ENCODE data around the gene LRRC46. TPM values are rescaled to one million over a fixed set of nuclear protein-coding genes. Genes with fewer than 3 reads are reported as not detected.

LRRC46 gene
- total RNA-seq, 4 donors from 2014 or later: 0.20 TPM; not detected in 3

DNA sequence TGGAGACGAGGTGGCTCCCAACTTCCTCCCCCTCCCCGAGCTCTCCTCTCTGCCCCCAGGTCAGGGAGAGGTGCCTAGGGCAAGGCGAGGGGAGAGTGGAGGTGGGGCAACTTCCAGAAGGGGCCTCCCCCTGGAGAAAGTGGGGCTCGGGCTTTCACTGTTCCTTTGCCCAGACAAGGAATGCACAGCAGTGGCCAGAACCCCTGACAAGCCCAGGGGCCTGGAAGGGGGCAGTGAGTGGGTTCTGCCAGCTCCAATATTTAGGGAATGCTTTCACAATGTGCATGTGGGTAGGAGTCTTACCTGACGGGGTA is 52.9 kb downstream of the LRRC46 start:
- Histone ChIP-seq H3K9me3 (no peaks in the 10 kb centered on the region), H3K4me1 (peaks cover 4 to 5% of the 10 kb centered on the region in 2 donors), H3K36me3 (no peaks in the 10 kb centered on the region), H3K4me3 (no peak overlapping the region), H3K27me3 (peaks cover 0 to 2% (median 0%) of the 10 kb centered on the region in 3 donors), H3K27ac (no peak overlapping the region)
- ATAC-seq (no peak), DNase-seq (no peak)
- in situ Hi-C loops (cut with MboI; ENCODE audit: low sequenced_read_pairs in 4 of 4) (no loop called here), intact Hi-C loops (cut with DNase I; ENCODE audit: low total_unique reads) (no loop called here)
- no peak for TF ChIP-seq CTCF (IDR thresholded peaks at IDR 0.05 in 4 of 5, conservative IDR thresholded peaks at IDR 0.05 in 1 of 5)
- no peak for TF ChIP-seq POLR2A (IDR thresholded peaks at IDR 0.05)

GRCh38 chr17:47884905-47885730 is 53.6 kb downstream of the LRRC46 start:
- intact Hi-C loops (cut with DNase I; ENCODE audit: low total_unique reads) (no loop called here), in situ Hi-C loops (cut with MboI; ENCODE audit: low sequenced_read_pairs in 4 of 4) (loop anchor here in 3 of 4 donors (5.0 kb wide), 1 partner anchor 43 kb away; the partner anchor contains the start of gene SCRN2 (in 3 of the 3))
- no peak for ATAC-seq
- no peak for DNase-seq
- Histone ChIP-seq H3K36me3 (no peaks in the 10 kb centered on the region), H3K4me1 (peaks cover 4 to 5% of the 10 kb centered on the region in 2 donors), H3K4me3 (no peak overlapping the region), H3K9me3 (no peaks in the 10 kb centered on the region), H3K27ac (no peak overlapping the region), H3K27me3 (peaks cover 0 to 2% (median 0%) of the 10 kb centered on the region in 3 donors)
- TF ChIP-seq CTCF (IDR thresholded peaks at IDR 0.05 in 4 of 5, conservative IDR thresholded peaks at IDR 0.05 in 1 of 5) (no peak), POLR2A (IDR thresholded peaks at IDR 0.05) (no peak)

Other genes starting within 250 kb of the LRRC46 start
- gene KPNB1, start 181.8 kb upstream of the LRRC46 start, total RNA-seq: 100 to 1,000 TPM; 170 to 238 (median 211) TPM
- gene TBKBP1, start 137.5 kb upstream of the LRRC46 start, total RNA-seq: 10 to 100 TPM; 15.9 to 28.0 (median 23.0) TPM
- gene TBX21, start 98.4 kb upstream of the LRRC46 start, total RNA-seq: 1 to 10 TPM in 1 of 4 donors, under 1 TPM in 1, not detected in 2; 0.98 to 3.3 TPM
- 1 to 10 TPM in 3 of 4 donors, under 1 TPM in 1; 0.89 to 4.6 (median 1.6) TPM for gene OSBPL7, start 9.9 kb upstream of the LRRC46 start, total RNA-seq
- gene MRPL10, start 129 bp upstream of the LRRC46 start, total RNA-seq: 10 to 100 TPM; 38.6 to 76.5 (median 49.6) TPM
- 10 to 100 TPM; 11.0 to 22.3 (median 16.8) TPM for gene SCRN2, start 9.6 kb downstream of the LRRC46 start, total RNA-seq
- under 1 TPM in 1 of 4 donors, not detected in 3; 0.16 TPM for gene SP6, start 19.5 kb downstream of the LRRC46 start, total RNA-seq
- 10 to 100 TPM in 1 of 4 donors, 1 to 10 TPM in 3; 5.5 to 28.6 (median 7.0) TPM for gene SP2, start 64.6 kb downstream of the LRRC46 start, total RNA-seq
- gene PNPO, start 109.9 kb downstream of the LRRC46 start, total RNA-seq: 10 to 100 TPM; 27.9 to 64.0 (median 41.5) TPM
- under 1 TPM in 1 of 4 donors, not detected in 3; 0.87 TPM for gene PRR15L, start 126.2 kb downstream of the LRRC46 start, total RNA-seq
- 10 to 100 TPM; 14.2 to 35.9 (median 27.8) TPM for gene CDK5RAP3, start 139.4 kb downstream of the LRRC46 start, total RNA-seq
- 10 to 100 TPM; 40.5 to 76.9 (median 52.8) TPM for gene COPZ2, start 206.1 kb downstream of the LRRC46 start, total RNA-seq
- 1,000 to 10,000 TPM in 2 of 4 donors, 100 to 1,000 TPM in 2; 622 to 1,180 (median 1,000) TPM for gene NFE2L1, start 216.7 kb downstream of the LRRC46 start, total RNA-seq